DND-41 (cell line): ENCODE results near the gene SIDT2.

Experiments used
- EZH2 ChIP-seq: IDR thresholded peaks from 3 replicates; pipeline ENCODE4 v1.6.1; 2012; ENCODE audit warnings: borderline replicate concordance, low read depth, mild to moderate bottlenecking, moderate library complexity, low read length, inconsistent platforms; ENCODE audit not compliant: severe bottlenecking
- TF ChIP-seq, protein P1 (sequence below): IDR thresholded peaks from 2 replicates; pipeline ENCODE4 v1.5.1; 2012; ENCODE audit warnings: borderline replicate concordance, low read length, moderate library complexity, mild to moderate bottlenecking; ENCODE audit not compliant: poor library complexity, severe bottlenecking; ENCODE audit errors: extremely low read depth

DNA sequence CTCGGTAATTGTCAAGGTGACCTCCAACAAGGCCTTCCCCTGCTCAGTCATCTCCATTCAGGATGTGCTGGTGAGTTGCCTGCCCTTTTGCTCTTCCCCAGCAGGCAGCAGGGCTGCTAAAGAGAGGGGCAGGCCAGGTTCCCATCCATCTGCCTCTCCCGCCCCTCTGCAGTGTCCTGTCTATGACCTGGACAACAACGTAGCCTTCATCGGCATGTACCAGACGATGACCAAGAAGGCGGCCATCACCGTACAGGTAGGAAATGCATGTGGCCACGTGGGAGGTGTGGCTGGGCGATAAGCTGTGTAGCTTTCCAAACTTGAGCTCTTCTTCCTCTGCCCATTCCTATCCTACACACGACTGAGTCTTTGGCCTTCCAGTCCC lies 4.0 kb downstream of the SIDT2 start:
- TF ChIP-seq, protein P1, sequence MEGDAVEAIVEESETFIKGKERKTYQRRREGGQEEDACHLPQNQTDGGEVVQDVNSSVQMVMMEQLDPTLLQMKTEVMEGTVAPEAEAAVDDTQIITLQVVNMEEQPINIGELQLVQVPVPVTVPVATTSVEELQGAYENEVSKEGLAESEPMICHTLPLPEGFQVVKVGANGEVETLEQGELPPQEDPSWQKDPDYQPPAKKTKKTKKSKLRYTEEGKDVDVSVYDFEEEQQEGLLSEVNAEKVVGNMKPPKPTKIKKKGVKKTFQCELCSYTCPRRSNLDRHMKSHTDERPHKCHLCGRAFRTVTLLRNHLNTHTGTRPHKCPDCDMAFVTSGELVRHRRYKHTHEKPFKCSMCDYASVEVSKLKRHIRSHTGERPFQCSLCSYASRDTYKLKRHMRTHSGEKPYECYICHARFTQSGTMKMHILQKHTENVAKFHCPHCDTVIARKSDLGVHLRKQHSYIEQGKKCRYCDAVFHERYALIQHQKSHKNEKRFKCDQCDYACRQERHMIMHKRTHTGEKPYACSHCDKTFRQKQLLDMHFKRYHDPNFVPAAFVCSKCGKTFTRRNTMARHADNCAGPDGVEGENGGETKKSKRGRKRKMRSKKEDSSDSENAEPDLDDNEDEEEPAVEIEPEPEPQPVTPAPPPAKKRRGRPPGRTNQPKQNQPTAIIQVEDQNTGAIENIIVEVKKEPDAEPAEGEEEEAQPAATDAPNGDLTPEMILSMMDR = no peak
- TF ChIP-seq EZH2 = no peak
